ENCODE measurements around the gene TANGO6.

The TANGO6 gene

GRCh38 chr16:68915589-68915988 is 72.3 kb downstream of the TANGO6 start:
- DNase-seq, result no peak

DNA sequence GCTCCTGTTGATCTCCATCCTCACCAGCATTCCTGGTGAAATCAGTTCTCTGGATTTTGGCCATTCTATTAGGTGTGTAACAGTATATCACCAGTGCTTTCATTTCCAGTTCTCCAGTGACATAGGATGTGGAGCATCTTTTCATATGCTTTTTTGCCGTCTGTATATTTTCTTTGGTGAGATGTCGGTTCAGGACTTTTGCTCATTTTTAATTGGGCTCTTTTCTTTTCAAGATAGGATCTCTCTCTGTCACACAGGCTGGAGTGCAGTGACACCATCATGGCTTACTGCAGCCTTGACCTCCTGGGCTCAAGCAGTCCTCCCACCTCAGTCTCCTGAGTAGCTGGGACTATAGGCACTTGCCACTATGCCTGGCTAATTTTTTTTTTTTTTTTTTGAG is 74.2 kb downstream of the TANGO6 start:
- no peak for DNase-seq

DNA sequence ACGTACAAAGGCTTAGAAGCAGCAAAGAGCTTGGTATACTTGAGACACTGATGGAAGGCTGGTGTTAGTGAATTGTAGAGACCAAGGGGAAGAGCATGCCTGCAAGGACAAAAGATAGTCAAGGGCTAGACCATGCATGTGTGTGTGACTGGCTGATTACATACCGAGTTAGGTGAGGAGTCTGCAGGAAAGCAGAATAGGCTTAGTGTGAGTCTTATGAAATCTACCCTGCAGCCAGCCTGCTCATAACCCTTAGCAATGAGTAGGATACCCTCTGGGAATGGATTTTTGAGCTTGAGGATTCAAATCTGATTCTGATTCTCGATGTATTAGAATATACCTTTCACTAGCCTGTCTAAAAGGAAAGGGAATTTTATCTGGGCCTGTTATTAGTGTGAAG is 77.0 kb downstream of the TANGO6 start:
- DNase-seq, result no peak

- DNase-seq, result no peak
Observed at GRCh38 chr16:68921637-68922036, 78.3 kb downstream of the TANGO6 start.

DNA sequence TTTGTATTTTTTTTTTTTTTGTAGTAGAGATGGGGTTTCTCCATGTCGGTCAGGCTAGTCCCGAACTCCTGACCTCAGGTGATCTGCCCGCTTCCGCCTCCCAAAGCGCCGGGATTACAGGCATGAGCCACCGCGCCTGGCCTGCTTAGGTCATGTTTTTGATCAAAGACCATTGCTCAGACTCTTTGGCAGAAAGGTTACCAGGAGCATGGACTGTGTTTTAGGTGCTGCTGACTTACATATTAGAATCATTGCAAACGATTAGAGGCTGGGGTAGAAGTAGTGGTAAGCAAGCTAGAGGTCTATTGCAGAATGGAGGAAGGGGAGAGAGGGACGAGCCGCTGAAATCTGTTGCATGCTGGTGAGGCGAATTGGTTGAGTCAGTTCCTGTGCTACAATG is 79.8 kb downstream of the TANGO6 start:
- no peak for DNase-seq

- no peak for DNase-seq
Observed at GRCh38 chr16:68927018-68927417, 83.7 kb downstream of the TANGO6 start.

- DNase-seq, result no peak
Observed at GRCh38 chr16:68931196-68931595, 87.9 kb downstream of the TANGO6 start.

DNA sequence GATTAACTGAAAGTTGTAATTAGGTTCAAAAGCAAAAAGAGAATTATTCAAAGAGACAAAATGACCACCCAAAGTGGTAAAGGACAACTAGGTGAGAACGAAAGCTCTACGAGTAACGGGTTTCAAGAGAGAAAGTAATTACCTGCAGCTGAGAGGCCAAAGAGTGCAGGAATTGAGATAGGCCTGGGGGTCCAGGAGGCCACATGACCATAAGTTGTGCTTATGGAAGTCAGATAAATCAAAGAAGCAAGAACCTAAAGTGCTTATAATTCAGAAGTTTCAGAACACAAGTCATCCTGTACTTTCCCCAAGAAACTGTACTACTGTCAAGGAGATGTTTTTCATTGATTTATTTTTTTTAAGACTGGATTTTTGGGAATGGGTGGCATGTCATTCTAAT is 91.1 kb downstream of the TANGO6 start:
- no peak for DNase-seq

DNA sequence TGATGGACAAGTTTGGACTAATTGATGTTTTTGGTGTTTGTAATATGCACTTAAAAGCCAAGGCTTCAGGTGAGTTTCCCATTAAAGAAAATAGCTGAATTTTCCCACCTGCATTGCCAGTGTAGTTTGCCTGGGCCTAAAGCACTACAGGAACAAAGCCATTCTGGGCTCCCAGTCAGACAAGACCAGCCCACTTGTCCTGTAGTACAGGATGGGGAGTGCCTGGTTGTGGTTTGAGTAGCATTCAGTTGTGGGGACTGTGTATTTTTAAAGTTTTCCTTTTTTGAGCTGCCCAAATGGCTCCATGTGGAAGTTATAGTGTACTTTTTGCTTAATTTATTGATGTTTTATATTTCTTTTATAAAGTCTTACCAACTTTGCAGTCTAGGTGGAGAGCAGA is 91.7 kb downstream of the TANGO6 start:
- DNase-seq, result no peak

GRCh38 chr16:68936736-68937631 is 93.7 kb downstream of the TANGO6 start:
- no peak for DNase-seq

DNA sequence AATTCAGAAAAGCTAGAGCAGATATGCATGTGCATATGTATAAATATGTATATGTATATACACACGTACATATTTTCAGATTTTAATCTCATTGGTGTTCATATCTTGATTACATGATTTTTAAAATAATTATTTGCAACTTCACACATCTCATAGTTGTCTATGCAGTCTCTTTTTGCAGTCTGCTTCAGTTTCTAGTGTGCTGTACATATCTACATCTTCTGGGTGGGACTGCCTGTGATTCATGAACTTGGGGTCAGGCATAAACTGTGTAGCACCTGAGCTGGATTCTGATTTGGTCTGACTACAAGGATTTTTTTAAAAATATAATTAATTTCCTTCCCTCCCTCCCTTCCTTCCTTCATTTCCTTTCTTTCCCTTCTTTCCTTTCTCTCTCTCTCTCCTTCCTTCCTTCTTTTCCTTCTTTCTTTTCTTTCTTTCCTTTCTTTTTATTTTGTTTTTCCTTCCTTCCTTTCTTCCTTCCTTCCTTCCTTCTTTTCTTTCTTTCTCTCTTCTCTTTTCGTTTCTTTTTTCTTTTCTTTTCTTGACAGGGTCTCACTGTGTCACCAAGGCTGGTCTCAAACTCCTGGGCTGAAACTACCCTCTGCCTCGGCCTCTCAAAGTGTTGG is 96.5 kb downstream of the TANGO6 start:
- DNase-seq, result no peak

- DNase-seq, result no peak
Observed at GRCh38 chr16:68940816-68941215, 97.5 kb downstream of the TANGO6 start.

- no peak for DNase-seq
Observed at GRCh38 chr16:68943961-68944360, 100.6 kb downstream of the TANGO6 start.

GRCh38 chr16:68948230-68948910 is 105.0 kb downstream of the TANGO6 start:
- no peak for DNase-seq

GRCh38 chr16:68951991-68952877 is 108.9 kb downstream of the TANGO6 start:
- DNase-seq, result no peak

- DNase-seq, result no peak
Observed at GRCh38 chr16:68954911-68955635, 111.7 kb downstream of the TANGO6 start.

DNA sequence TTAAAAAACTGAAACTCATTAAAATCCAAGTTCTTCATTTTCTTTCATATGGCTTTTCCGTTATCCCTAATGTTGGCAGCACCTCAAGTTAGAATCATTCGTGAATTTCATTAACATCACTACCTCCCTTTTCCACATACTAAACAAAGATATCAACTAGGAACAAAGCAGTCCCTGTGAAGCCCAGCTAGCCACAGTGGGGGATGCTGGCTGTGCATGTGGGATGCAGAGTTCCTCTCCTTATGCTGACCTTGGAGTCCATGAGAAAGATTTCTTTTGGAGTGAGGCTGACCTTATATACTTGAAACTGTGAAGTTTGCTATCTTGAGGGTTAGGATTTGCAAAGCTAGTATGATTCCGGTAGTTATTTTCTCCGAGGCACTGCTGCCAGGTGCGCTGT is 117.6 kb downstream of the TANGO6 start:
- DNase-seq, result no peak

- DNase-seq, result no peak
Observed at GRCh38 chr16:68961778-68962402, 118.6 kb downstream of the TANGO6 start.

DNA sequence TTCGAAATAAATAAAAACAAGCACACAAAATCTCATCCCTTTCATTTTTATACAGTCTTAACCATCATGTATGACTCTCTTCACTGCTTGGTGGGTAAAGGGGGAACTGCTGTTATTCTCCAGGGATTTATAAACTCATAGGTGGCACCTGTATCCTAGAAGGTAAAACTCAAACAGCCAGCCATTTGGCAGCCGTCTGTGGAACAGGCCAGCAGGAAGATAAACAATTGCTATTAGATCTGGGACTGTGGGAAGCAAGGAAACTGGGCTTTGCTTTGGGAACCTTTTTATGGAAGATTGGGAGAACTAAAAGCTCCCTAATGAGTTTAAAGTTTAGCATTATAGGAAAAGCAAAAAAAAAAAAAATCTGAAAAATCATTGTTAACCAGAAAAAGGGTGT is 126.0 kb downstream of the TANGO6 start:
- DNase-seq, result no peak

- DNase-seq, result no peak
Observed at GRCh38 chr16:68972013-68972412, 128.7 kb downstream of the TANGO6 start.

- DNase-seq, result no peak
Observed at GRCh38 chr16:68972720-68973119, 129.4 kb downstream of the TANGO6 start.

All from CD4-positive, alpha-beta T cell treated with Interleukin-1 beta for 1 hour (primary cell).